Right ventricle myocardium inferior (tissue), 1 donor: ENCODE data around the gene DOCK11. TPM values are rescaled to one million over a fixed set of nuclear protein-coding genes. Genes with fewer than 3 reads are reported as not detected.
"Not testable (repeated sequence)": the region's sequence is repeated elsewhere in the genome, so short reads cannot be mapped to it uniquely, and the experiment has no call there.

Source experiments
- ATAC-seq: fragments of 200-7000 bp; cut with Tn5 transposase; one replicate; pipeline ENCODE4 v1.9.1; 2020; ENCODE audit warnings: mild to moderate bottlenecking, moderate library complexity
- DNase-seq: peaks from one replicate; pipeline ENCODE4 v3.0.0; 2021; ENCODE audit errors: missing footprints
- intact Hi-C: fragments of 100-400 bp; cut with DNase I; formaldehyde crosslinking; loops from one replicate; pipeline ENCODE4 v1.11.0; 2022
- total RNA-seq: library from RNA; stranded (reverse); fragmentation: NEBNext Ultra II Directional; extraction: Animal tissue kit (Norgen Biotek cat#: 25700); gene quantifications from one replicate; pipeline ENCODE4 v1.2.1, GENCODE V29; 2021
- donor health status: DM: no; HTN: yes; CAD: no; lungs with severe emphysema.

The DOCK11 gene
- total RNA-seq, 1 donor from 2014 or later: 6.9 TPM

DNA sequence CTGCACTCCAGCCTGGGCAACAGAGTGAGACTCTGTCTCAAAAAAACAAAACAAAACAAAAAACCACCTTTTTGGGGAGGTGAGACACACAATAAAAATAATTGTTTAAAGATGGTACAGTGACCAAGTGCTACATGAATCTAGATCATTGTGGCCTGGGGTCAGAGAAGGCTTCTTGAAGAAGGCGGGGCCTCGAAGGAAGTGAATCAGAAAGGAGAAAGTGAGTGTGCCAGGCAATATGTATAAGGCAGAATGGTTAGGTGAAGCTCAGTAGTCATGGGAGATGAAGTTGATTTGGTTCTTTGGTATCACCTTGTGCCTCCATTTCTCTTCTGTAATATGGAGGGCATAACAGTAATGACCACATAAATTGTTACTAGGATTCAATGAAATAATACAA is 58.9 kb downstream of the DOCK11 start:
- no peak for ATAC-seq
- no peak for DNase-seq
- intact Hi-C loops: no loop called here

DNA sequence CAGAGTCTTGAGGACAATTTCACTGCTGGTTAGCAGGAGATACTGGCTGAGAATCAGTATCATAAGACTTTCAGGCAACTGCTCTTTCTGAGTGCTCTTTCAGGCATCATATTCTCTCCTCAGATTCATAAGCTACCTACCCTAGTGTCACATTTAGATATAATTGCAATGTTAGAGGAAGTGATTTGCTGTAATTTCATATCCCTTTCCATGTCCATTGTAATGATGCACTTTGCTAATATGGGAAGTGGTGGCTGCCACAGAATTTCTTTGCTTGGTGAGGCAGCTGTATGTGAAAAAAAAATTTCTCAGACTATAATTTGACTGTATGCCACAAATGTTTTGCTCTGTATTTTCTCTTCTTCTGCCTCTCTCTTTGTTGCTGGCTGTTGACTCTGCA is 63.3 kb downstream of the DOCK11 start:
- DNase-seq (no peak), ATAC-seq (no peak)
- intact Hi-C loops: no loop called here

DNA sequence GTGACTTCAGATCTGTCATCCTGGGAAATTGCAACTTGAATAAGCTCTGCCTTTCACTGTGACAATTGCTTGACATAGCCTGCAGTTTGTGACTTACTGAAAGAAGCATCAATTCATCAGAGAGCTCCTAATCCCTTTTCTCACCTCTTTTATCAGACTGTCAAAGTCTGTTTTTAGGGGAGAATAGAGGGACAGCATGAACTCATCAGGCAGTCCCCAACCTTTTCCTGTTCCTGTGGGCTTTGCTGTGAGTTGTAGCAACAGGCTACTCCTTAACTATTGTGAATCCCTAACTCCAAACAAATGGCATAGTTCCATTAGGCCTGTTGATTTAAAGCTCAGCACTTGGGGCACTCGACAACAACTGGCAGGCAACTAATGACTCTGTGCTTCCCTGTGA is 64.9 kb downstream of the DOCK11 start:
- ATAC-seq (no peak), DNase-seq (no peak)
- intact Hi-C loops: no loop called here

DNA sequence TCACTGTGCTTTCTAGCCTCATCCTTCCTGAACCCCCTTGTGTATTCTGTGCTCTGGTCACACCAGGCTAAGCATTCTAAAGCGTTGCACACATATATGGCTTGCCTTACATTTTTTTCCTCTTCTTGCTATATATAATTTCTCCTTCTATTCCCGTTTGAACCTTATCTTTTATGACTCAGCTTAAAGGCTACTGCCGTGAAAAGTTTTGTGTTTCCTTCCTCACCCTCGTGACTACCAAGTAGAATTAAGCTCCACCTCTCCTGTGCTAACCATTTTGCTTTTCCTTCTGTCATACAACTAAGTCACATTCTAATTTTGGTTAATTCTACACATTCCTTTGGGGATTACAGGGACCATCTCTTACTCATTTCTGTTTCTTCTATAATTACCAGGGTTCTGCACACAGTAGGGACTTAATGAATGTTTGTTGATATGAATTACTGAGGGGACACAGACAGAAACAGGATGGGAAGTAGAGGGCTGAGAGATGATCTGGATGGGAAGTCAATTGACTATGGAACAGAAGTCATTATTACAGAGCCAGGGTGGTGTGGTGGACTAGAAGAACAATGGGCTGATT is 67.1 kb downstream of the DOCK11 start:
- DNase-seq: no peak
- intact Hi-C loops: no loop called here
- ATAC-seq: no peak

DNA sequence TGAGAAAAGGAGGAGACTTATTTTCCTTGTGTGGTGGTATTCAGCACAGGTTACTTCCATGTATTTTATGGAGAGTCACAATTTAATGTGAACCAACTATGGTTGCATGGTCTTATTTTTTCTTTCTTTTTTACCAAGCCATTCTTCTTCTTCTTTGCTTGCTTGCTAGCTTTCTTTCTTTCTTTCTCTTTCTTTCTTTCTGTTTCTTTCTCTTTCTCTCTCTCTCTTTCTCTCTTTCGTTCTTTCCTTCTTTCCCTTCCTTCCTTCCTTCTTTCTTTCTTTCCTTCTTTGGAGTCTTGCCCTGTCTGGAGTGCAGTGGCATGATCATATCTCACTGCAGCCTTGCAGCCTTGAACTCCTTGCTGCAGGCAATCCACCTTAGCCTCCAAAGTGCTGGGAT is 68.9 kb downstream of the DOCK11 start:
- DNase-seq: no peak
- no peak for ATAC-seq
- intact Hi-C loops: no loop called here

DNA sequence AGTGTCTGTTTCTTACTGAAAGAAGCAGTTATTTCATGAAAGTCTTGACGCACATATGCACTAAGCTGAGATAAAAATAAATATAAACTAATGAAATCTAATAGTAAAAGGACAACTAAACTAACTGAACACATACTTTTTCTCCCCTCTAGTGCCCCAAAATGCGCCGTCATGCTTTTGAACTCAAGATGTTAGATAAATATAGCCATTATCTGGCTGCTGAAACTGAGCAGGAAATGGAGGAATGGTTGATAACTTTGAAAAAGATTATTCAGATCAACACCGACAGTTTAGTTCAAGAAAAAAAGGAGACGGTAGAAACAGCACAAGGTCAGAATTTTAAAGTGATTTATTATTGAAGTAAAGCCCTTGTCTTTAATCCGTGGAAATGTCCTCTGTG is 70.2 kb downstream of the DOCK11 start:
- ATAC-seq (no peak), DNase-seq (no peak)
- intact Hi-C loops: no loop called here

DNA sequence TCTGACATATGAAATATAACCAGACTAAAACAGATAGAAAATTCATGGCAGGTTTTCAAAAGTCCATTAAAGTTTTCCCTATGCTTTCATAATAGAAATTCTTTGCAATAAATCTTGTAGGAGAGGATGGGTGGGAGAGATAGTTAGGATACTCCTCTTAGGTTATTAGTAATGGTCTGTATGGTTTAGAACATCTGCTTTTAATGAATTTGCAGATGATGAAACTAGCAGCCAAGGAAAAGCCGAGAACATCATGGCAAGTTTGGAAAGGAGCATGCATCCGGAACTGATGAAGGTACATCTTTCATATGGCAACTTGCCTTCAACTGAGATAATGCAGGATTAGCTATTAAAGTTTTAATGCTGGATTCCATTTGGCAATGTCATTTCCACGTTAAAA is 70.7 kb downstream of the DOCK11 start:
- ATAC-seq: no peak
- intact Hi-C loops: no loop called here

DNA sequence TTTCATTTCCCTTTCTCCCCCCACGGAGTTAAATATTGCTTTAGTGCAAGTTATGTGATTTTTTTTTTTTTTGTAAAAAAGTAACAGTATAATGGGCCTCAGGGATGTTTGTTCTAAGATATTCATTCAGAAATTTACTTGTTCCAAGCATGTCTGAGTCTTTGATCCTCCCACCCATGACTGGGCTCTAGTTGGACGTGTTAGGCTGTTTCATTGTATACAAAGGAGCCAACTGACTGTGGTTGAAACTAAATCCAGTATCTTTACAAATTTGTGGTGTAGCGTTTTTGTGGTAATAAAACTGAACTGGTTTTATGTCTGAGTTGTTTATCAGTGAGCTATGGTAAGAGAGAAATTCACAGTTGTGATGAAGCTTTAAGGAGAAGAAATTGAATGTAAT is 74.1 kb downstream of the DOCK11 start:
- ATAC-seq: no peak
- intact Hi-C loops: no loop called here
- no peak for DNase-seq

More for the DNA sequence above, 70.7 kb downstream of the DOCK11 start:
- DNase-seq: no peak

DNA sequence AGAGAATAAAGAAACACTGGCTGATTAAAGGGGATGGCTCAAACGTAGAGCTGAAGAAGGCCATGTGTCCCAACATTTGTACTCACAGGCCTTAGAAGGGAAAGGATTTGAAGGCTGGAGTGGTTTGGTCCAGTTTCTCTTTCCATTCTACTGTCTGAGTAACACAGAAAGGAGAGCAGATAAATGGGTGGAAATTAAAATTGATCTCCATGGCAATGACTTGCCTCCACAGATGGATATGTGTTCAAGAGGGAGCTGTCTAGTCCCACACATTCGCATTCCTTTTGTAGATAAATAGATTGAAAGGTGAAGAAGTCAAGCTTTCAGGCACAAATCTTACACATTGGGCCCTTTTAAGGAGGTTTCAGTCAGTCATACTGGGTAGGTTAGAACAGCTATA is 74.6 kb downstream of the DOCK11 start:
- intact Hi-C loops: no loop called here
- ATAC-seq: no peak
- no peak for DNase-seq

DNA sequence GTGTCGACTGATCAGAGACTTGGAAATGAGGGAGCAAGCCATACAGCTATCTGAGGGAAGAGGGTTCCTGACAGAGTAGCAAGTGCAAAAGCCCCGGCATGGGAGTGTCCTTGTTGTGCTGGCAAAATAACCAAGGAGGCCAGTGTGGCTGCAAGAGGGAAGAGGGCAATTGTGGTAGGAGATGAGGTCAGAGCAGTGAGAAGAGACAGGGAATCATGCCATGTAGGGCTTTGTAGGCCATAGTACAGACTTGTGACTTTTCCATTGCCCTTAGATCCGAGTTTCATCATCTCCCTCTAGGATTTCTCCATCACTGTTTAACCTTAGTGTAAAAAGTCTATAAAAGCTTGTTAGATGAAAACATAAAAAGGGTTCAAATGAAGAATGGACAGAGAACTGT is 76.2 kb downstream of the DOCK11 start:
- DNase-seq (no peak), ATAC-seq (no peak)
- intact Hi-C loops: no loop called here

DNA sequence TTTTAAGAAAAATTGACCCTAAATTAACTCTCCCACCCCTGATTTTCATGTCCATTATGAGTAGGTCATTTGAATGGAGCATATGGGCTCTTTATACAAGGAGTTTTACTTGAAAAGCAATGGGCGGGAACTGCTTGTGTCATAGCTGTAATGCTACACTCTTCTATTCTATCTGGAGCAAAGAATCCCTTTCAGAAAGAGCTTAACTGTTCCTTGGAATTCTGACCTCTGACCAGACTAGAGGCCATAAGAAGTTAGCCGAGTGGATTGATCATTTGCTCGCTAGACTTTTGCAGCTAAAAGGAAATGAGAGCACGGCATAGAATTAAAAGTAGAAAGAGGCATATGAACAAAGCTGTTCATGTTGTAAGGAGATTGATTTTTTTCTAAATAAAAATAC is 79.1 kb downstream of the DOCK11 start:
- intact Hi-C loops: no loop called here
- no peak for ATAC-seq
- no peak for DNase-seq

DNA sequence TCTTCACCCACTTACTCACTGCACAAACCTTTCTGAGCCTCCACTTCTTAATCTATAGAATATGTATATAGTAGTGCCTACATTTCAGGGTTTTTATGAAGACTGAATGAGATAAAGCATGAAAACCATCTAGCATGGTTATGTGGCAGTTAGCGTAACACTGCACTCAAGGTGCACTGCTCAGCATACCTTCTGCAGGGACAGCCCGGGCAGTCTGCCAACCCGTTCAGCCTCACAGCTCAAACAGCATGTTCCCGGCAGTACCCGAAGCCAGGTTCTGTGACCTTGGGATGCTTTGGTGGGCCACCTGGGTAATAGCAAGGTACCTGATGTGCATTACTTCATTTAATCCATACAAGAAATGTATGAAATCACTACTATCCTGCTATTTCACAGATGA is 81.4 kb downstream of the DOCK11 start:
- ATAC-seq (no peak), DNase-seq (no peak)
- intact Hi-C loops: no loop called here

DNA sequence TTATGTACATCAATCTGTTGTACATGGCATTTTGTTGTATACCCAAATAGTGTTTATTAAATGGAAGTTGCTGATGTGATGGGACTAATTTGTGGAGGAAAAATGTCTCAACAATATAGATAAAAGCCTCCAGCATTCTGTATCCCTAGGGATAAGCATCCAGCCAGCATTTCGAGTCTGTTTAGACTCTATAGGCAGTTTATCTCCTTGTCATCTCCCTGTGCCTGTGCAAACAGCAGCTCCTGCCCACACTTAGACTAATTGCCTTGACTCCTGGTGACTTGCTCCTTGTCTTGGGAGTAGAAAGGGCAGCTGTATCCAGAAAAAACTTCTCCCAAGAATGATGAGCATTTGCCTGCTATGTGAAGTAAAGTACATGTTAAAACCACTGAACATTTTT is 83.8 kb downstream of the DOCK11 start:
- ATAC-seq (no peak), DNase-seq (no peak)
- intact Hi-C loops: no loop called here

DNA sequence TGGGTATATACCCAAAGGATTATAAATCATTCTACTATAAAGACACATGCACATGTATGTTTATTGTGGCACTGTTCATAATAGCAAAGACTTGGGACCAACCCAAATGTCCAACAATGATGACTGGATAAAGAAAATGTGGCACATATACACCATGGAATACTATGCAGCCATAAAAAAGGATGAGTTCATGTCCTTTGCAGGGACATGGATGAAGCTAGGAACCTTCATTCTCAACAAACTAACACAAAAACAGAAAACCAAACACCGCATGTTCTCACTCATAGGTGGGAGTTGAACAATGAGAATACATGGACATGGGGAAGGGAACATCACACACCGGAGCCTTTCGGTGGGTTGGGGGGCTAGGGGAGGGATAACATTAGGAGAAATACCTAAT is 87.3 kb downstream of the DOCK11 start:
- intact Hi-C loops, ATAC-seq, DNase-seq: not testable (repeated sequence)

DNA sequence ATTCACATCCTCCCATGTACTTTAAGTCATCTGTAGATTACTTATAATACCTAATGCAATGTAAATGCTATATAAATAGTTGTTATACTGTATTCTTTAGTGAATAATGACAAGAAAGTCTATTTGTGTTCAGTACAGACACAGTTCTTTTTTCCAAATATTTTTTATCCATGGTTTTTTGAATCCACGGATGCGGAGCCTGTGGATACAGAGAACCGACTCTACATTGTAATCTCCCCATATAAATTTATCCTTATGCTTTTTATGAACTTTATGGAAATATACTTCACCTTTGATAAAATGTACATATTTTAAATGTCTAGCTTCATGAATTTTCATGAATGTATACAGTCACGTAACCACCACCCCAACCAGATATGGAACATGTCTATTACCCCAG is 88.2 kb downstream of the DOCK11 start:
- DNase-seq (no peak), ATAC-seq (no peak)
- intact Hi-C loops: no loop called here

DNA sequence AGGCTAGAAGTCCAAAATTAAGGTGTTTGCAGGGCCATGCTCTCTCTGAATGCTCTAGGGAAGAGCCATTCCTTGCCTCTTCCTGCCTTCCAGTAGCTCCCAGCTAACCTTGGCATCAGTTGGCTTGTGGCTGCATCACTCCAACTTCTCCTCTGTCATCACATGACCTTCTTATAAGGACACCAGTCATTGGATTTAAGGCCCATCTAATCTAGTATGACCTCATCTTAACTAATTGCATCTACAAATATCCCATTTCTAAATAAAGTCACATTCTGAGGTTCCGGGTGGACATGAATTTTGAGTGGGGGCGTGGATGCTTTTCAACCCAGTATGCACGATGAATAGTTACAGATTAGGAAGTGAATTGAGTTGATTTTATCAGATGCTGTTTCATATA is 89.7 kb downstream of the DOCK11 start:
- intact Hi-C loops: no loop called here
- DNase-seq (no peak), ATAC-seq (no peak)

DNA sequence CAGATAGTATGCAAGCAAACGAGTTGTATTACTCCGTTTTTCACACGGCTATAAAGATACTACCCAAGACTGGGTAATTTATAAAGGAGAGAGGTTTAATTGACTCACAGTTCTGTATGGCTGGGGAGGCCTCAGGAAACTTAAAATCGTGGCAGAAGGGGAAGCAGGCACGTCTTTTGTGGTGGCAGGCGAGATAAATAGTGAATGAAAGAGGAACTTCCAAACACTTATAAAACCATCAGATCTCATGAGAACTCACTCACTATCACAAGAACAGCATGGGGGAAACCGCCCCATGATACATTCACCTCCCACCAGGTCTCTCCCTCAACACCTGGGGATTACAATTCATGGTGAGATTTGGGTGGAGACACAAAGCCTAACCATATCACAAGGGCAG is 90.6 kb downstream of the DOCK11 start:
- ATAC-seq, intact Hi-C loops, DNase-seq: not testable (repeated sequence)

DNA sequence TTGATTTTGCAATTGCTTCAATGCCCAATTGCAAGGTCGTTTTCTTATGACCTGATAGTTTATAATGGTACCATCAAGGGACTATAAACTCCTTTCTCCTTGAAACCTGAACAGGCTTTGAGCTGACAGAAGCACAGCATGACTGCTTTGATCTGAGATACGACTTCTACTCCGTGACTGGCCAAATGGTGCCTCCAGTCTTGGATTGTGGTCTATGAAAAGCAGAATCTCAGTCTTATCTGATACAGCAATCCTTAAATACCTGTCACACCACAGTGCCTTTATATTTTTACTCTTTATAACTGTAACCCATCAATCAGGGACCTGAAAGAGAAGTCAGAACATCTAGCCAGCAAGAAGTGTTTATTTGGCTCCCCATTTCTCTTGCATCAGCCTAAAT is 93.1 kb downstream of the DOCK11 start:
- ATAC-seq: no peak
- intact Hi-C loops: no loop called here
- DNase-seq: no peak

DNA sequence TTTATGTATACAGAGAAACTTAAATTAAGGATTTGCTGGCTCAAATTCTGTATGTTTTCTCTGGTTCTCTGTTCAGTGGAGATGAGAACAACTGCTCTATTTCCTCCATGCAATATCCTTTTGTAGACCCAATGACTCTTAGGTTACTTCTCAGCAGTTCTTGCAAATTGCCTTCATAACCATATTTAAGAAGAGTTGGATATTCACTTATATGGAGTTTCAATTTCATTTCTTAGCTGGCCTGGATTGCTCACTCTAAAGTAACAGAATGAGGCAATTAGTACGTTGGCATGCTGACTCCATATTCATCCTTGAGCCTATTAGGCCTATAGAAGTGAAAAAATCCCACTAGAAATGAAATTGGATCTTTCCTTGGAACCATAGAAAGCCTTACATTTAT is 93.6 kb downstream of the DOCK11 start:
- ATAC-seq: no peak
- intact Hi-C loops: no loop called here
- DNase-seq: no peak

DNA sequence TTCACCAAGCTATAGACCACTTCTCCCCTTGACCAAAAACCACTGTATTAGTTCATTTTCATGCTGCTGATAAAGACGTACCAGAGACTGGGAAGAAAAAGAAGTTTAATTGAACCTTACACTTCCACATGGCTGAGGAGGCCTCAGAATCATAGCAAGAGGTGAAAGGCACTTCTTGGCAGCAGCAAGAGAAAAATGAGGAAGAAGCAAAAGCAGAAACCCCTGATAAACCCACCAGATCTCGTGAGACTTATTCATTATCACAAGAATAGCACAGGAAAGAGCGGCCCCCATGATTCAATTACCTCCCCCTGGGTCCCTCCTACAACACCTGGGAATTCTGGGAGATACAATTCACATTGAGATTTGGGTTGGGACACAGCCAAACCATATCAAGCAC is 97.8 kb downstream of the DOCK11 start:
- intact Hi-C loops: no loop called here
- no peak for ATAC-seq
- no peak for DNase-seq

DNA sequence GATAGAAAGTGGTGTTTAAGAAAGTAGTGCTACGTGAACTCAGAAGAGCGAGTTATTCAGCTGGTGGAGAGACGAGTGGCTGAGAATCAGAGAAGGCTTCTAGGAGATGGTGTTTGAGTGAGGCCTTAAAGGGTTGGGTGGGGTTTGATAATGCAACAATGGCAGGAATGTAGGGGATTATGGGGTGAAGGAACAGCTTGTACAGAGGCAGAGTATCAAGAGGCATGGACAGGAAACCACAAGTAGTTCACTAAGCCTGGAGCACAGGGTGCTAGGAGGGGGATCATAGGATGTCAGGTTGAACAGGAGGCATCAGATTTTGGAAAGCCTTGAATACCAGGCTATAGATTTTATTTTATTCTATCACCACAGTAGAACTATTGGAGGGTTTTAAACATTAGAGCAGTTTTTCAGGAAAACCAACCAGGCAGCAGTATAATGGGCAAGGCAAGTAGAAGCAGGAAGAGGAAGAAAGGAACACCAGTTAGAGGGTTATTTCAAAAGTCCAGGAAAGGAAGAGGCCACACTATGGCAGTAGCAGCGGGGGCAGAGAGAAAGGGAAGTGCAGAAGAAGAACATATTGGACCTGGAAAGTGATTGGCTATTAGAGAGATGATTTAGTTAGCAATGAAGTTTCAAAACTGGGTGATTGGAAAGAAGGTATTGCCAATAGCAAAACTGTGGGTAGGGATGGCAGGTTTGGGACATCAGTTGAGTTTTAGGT is 99.2 kb downstream of the DOCK11 start:
- intact Hi-C loops: no loop called here
- DNase-seq (no peak), ATAC-seq (no peak)
